ENCODE data around the gene CDK6.

GRCh38 chr7:92834507-92835260 is 1.7 kb downstream of the CDK6 start:
- TF ChIP-seq CTCF (conservative IDR thresholded peaks at IDR 0.05 in 1 of 2, IDR thresholded peaks at IDR 0.05 in 1 of 2; ENCODE audit: extremely low read depth in 1 of 2, insufficient read depth in 1 of 2, low read depth in 1 of 2, low read length in 2 of 2) (no peak), EZH2 (IDR thresholded peaks at IDR 0.05; ENCODE audit: borderline replicate concordance, low read length) (no peak)

Measured in mammary epithelial cell (primary cell).